Smooth muscle cell (in vitro differentiated cells): Measurements from ENCODE around the gene ACTBL2. TPM values are rescaled to one million over a fixed set of nuclear protein-coding genes. Genes with fewer than 3 reads are reported as not detected.
A peak's percentile ranks its signal among the peaks of the same experiment; 100 is the strongest.

Experiments used
- DNase-seq: peaks from one replicate; lab custom pipeline; 2025; ENCODE audit not compliant: unreplicated experiment; lab: John Stamatoyannopoulos, UW
- H2AFZ ChIP-seq: fragments of 200-600 bp; sonication (generic); 2 replicates; pipeline ENCODE4 v1.6.0; 2016; ENCODE audit warnings: antibody characterized with exemption, low read depth, mild to moderate bottlenecking
- H3F3A ChIP-seq: fragments of 200-600 bp; sonication (generic); 2 replicates; pipeline ENCODE4 v1.6.0; 2017; ENCODE audit warnings: antibody characterized with exemption, low read depth
- H3K27ac ChIP-seq: fragments of 200-600 bp; sonication (generic); 2 replicates; pipeline ENCODE4 v1.5.1; 2016; ENCODE audit warnings: low read depth, mild to moderate bottlenecking
- H3K27me3 ChIP-seq: fragments of 200-600 bp; sonication (generic); 2 replicates; pipeline ENCODE4 v1.6.1; 2016; ENCODE audit warnings: low read depth, mild to moderate bottlenecking
- H3K36me3 ChIP-seq: fragments of 200-600 bp; sonication (generic); 2 replicates; pipeline ENCODE4 v1.5.1; 2016; ENCODE audit warnings: low read depth
- H3K4me1 ChIP-seq: fragments of 200-600 bp; sonication (generic); 2 replicates; pipeline ENCODE4 v1.5.1; 2016; ENCODE audit warnings: low read depth
- H3K4me2 ChIP-seq: fragments of 200-600 bp; sonication (generic); 2 replicates; pipeline ENCODE4 v1.6.0; 2016; ENCODE audit warnings: mild to moderate bottlenecking
- H3K4me3 ChIP-seq: fragments of 200-600 bp; sonication (generic); 2 replicates; pipeline ENCODE4 v1.5.1; 2016; ENCODE audit warnings: mild to moderate bottlenecking
- H3K79me2 ChIP-seq: fragments of 200-600 bp; sonication (generic); 2 replicates; pipeline ENCODE4 v1.6.0; 2016; ENCODE audit warnings: low read depth, mild to moderate bottlenecking
- H3K9ac ChIP-seq: fragments of 200-600 bp; sonication (generic); 2 replicates; pipeline ENCODE4 v1.6.0; 2016; ENCODE audit warnings: low read depth
- H3K9me3 ChIP-seq: fragments of 200-600 bp; sonication (generic); replicated peaks from 2 replicates; pipeline ENCODE4 v1.5.1; 2016; ENCODE audit warnings: low read depth
- H4K20me1 ChIP-seq: fragments of 200-600 bp; sonication (generic); 2 replicates; pipeline ENCODE4 v1.6.0; 2016; ENCODE audit warnings: low read depth
- CTCF ChIP-seq: fragments of 200-600 bp; sonication (generic); IDR thresholded peaks from 2 replicates; pipeline ENCODE4 v1.5.1; 2017; ENCODE audit warnings: borderline replicate concordance, mild to moderate bottlenecking, antibody characterized with exemption; ENCODE audit not compliant: insufficient read depth, poor library complexity, severe bottlenecking
- WGBS: methylation state at CpG from one replicate; pipeline ENCODE4 v1.1.7; 2016; ENCODE audit warnings: low lambda C conversion rate; 5-methylcytosine and 5-hydroxymethylcytosine counted together
- polyA plus RNA-seq: library from polyadenylated mRNA; unstranded; fragments of >200 nt; fragmentation: Nextera tagmentation; extraction: Ambion mirVana; gene quantifications from 2 replicates; pipeline ENCODE4 v1.2.1, GENCODE V29; 2016
- total RNA-seq: library from RNA; depleted of rRNA; stranded (reverse); fragments of >200 nt; gene quantifications from 2 replicates; pipeline ENCODE4 v1.2.3, GENCODE V29; 2014

The ACTBL2 gene
- total and polyA plus RNA-seq, 2 experiments from 2014 or later: 1.3 to 3.6 TPM

- Histone ChIP-seq H3K4me2 (peak overlapping the region; percentile 3), H2AFZ (peak overlapping the region; percentile 45), H3K27me3 (no peaks in the 10 kb centered on the region), H4K20me1 (no peaks in the 10 kb centered on the region), H3K9me3 (no peaks in the 10 kb centered on the region), H3K27ac (peak overlapping the region; percentile 92), H3K4me1 (peaks cover 5% of the 10 kb centered on the region), H3K36me3 (no peaks in the 10 kb centered on the region), H3F3A (peaks cover 23% of the 10 kb centered on the region), H3K79me2 (no peaks in the 10 kb centered on the region), H3K4me3 (no peak overlapping the region), H3K9ac (no peak overlapping the region)
- DNase-seq: no peak
- 49% methylated on average over 4 of the region's 4 CpGs for WGBS
- TF ChIP-seq CTCF: no peak
These were observed 3.5 kb upstream of the ACTBL2 start for GRCh38 chr5:57486027-57486602.

DNA sequence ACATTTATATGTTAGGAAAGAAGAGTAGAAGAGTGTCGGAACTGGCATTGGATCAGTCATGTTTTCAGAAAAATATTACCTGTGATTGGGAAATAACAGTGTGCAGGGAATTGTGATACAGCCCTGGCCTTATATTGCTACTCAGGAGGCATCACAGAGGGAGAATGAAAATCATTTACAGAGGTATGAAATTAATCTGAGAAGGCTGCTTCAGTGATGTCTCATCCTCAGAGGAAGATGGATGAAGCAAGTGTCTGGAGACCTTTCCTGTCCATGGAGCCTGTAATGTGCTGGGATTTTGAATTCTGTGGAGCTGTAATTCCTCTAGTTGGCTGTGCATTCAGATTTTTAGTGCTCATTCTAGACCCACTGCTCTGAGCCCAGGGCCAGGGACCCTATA lies 3.8 kb downstream of the ACTBL2 start:
- H3K4me1 ChIP-seq: no peaks in the 10 kb centered on the region
- H3K36me3 ChIP-seq: no peaks in the 10 kb centered on the region
- no peaks in the 10 kb centered on the region for H3K27me3 ChIP-seq
- TF ChIP-seq CTCF: no peak
- H2AFZ ChIP-seq: no peak overlapping the region
- no peaks in the 10 kb centered on the region for H3K9me3 ChIP-seq
- H3K9ac ChIP-seq: no peak overlapping the region
- no peak for DNase-seq
- H4K20me1 ChIP-seq: no peaks in the 10 kb centered on the region
- H3K27ac ChIP-seq: peak overlapping the region; percentile 81
- no peak overlapping the region for H3K4me3 ChIP-seq
- H3K79me2 ChIP-seq: no peaks in the 10 kb centered on the region
- peaks cover 28% of the 10 kb centered on the region for H3F3A ChIP-seq
- H3K4me2 ChIP-seq: no peak overlapping the region
- 100% methylated on average over 1 of the region's 1 CpG for WGBS

DNA sequence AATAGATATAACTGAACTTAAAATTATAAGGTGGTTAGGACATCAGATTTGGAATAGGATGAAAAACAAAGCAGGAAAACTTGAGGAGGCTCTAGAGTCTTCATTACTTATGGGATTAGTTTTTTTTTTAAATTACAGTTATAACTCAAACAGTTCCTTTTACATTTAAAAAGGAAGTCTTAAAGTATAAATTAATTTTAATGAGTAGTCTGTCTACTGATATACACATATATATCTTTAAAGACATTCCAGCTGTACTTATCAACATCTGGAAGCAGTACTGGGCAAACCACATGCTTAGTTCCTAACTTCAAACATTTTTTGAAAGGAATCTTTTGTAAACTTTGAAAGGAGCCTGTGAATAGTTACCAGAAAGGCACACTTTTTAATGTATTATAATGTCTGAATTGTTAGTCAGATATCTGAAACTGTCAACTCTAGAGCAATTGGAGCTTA lies 6.0 kb downstream of the ACTBL2 start:
- Histone ChIP-seq H3K79me2 (no peaks in the 10 kb centered on the region), H3K36me3 (no peaks in the 10 kb centered on the region), H3K4me1 (no peaks in the 10 kb centered on the region), H3K4me3 (no peak overlapping the region), H3K9ac (peak overlapping the region; percentile 6), H3F3A (peaks cover 28% of the 10 kb centered on the region), H2AFZ (peak overlapping the region; percentile 35), H3K27me3 (no peaks in the 10 kb centered on the region), H4K20me1 (no peaks in the 10 kb centered on the region), H3K4me2 (peak overlapping the region; percentile 78), H3K27ac (peak overlapping the region; percentile 81), H3K9me3 (no peaks in the 10 kb centered on the region)
- TF ChIP-seq CTCF: no peak
- no peak for DNase-seq

- no peak overlapping the region for H3K4me3 ChIP-seq
- WGBS: 71% methylated on average over 1 of the region's 1 CpG
- TF ChIP-seq CTCF: no peak
- H4K20me1 ChIP-seq: no peaks in the 10 kb centered on the region
- no peak for DNase-seq
- H3K36me3 ChIP-seq: no peaks in the 10 kb centered on the region
- H3K27ac ChIP-seq: no peak overlapping the region
- H3F3A ChIP-seq: peaks cover 10% of the 10 kb centered on the region
- no peak overlapping the region for H2AFZ ChIP-seq
- H3K9ac ChIP-seq: no peak overlapping the region
- no peak overlapping the region for H3K4me2 ChIP-seq
- no peaks in the 10 kb centered on the region for H3K79me2 ChIP-seq
- no peaks in the 10 kb centered on the region for H3K9me3 ChIP-seq
- peaks cover 13% of the 10 kb centered on the region for H3K4me1 ChIP-seq
- no peaks in the 10 kb centered on the region for H3K27me3 ChIP-seq
These were observed 12.3 kb downstream of the ACTBL2 start for GRCh38 chr5:57470339-57470738.
